SIG-M5 treated with dmso at 0.1 percent for 504 hours (cell line): ENCODE measurements around the gene BTN1A1.
"Not testable (repeated sequence)": the region's sequence is repeated elsewhere in the genome, so short reads cannot be mapped to it uniquely, and the experiment has no call there.

Experiments used
- DNase-seq: peaks from one replicate; lab custom pipeline; 2025; ENCODE audit not compliant: unreplicated experiment; lab: John Stamatoyannopoulos, UW

BTN1A1 gene

GRCh38 chr6:26536571-26537159, 36.6 kb downstream of the BTN1A1 start:
- DNase-seq: peak; percentile 40

DNA sequence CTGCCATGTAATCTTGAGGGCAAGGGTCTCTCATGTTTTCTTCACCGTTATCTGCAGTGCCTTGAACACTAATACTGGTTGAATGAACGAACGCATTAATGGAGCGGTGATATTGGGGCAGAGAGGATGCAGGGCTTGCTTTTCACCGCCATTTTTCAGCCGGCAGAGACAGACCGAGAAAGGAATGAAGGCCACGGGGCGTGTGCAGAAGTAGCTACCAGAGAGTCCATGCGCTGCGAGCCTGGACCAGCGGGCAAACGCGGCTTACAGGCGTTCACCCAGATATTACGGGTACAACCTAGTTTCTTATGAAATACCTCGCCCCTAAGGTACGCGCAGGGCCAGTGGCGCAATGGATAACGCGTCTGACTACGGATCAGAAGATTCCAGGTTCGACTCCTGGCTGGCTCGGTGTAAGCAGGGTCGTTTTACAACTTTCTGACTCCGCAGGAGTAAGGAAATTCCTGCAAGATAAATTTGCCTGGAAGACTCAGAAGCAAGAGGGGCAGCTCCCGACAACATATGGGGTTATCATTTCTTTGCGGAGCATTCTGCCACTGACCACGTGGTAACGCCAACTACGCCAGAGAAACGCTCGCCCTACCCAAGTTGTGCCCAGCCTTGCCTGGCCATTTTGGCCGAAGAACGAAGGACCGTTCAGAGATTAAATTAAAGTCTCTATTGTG, 37.2 kb downstream of the BTN1A1 start:
- DNase-seq: peak; percentile 87

- peak; percentile 91 for DNase-seq
Observed at GRCh38 chr6:26537846-26538571, 37.9 kb downstream of the BTN1A1 start, which contains the start of gene HMGN4. HMGN4 (plus strand) TSS chr6:26538366; CDS start chr6:26545207, 6,841 bp downstream.

GRCh38 chr6:26538572-26538902, 38.4 kb downstream of the BTN1A1 start:
- DNase-seq: no peak

DNA sequence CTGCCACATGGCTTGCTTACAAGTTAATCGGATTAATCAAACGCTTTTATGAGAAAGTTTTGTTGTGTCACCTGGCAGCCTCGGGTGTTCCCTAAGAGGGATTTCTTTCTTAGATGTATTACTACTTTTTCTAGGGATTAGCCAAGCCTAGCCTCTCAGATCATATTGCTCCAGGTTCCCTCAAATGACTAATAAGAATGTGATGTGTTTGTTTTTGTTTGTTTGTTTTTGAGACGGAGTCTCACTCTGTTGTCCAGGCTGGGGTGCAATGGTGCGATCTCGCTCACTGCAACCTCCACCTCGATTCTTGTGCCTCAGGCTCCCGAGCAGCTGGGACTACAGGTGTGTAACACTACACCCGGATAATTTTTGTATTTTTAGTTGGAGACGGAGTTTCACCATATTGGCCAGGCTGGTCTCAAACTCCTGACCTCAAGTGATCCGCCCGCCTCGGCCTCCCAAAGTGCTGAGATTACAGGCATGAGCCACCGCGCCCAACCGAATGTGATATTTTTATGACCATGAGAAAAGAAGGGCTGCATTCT, 39.0 kb downstream of the BTN1A1 start:
- DNase-seq: no peak

- no peak for DNase-seq
Observed at GRCh38 chr6:26541579-26541978, 41.5 kb downstream of the BTN1A1 start.

DNA sequence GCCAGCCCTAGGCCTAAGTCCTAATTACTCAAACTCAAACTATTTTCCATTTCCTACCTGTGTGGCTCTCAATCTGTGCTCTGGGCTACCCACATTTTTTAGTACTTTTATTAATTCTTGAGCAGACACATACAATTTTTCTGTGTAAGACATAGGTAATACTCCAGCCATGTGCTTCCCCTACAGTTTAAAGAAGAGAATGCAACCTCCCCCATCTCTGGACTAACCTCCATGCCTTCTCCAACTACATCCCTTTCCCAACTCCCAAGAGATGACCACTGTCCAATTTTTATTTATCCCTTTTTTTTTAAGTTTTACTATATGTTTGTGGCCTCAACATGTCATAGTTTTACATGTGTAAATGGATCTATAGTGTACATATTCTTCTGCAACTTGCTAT, 43.9 kb downstream of the BTN1A1 start:
- peak; percentile 21 for DNase-seq

DNA sequence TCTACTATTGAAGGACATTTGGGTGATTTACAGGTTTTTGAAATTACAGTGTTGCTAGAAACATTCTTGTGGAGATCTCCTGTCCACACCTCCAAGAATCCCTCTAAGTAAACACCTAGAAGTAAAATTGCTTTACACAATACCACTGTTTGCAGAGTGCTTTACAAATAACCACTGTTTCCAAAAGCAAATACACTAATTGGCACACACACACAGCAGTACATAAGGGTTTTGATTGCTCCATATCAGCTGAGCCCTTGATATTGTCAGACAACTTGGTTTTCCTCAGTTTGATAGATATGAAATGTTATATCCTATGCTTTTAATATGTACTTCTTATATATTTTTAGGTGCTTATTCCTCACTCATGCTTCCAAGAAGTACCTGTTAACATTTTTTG, 44.4 kb downstream of the BTN1A1 start:
- no peak for DNase-seq

DNA sequence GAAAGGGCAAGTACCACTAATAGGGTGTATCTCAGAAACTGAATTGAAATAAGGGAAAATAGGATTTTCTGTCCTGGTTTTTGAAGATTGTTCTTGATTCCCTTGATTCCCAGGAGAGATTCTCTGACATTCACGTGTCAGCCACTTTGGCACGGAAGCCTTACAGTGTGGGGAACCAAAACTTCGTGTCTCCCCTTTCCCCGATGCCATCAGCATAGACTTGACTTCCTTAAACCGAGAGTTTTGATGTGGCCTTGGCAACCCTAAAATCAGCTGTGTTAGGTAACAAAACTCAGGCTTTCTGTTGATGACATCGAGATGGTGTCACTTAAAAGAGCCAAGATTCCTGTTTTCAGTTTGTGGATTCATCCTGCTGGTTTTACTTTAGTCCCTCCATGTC, 45.5 kb downstream of the BTN1A1 start:
- peak; percentile 37 for DNase-seq

- DNase-seq: not testable (repeated sequence)
Observed at GRCh38 chr6:26547363-26547762, 47.3 kb downstream of the BTN1A1 start.

DNA sequence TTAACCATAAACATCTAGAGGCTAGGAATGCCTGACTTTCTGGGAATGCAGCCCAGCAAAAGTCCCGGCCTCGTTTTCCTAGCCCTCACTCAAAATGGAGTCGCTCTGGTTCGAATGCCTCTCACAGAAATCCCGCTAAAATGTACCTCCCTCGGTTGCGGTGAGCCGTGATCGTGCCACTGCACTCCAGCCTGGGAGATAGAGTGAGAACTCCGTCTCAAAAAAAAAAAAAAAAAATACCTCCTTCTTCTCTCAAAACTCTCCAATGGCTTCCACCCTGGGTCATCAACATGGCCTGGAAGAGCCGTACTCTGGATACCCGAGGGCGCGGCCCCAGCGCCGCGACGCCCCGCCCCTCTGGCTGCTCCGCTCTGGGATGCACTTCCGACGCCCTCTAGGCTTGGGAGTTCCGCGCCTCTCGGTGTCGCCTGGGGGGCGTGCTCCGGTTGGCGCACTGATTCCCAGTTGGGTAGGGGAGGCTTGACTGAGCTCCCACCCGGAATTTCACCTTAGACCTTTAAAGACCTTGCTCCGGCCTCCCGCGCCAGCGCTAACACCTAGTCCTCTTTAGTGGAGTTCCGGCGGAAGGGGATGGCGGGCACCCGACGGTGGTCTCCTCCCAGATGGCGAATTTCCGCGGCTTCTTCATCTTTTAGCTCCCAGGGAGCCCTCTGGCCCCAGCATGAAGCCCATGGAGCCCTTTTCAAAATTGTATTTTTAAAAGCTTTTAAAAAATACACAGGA, 50.3 kb downstream of the BTN1A1 start:
- no peak for DNase-seq

GRCh38 chr6:26552205-26552604, 52.1 kb downstream of the BTN1A1 start:
- DNase-seq: no peak

- no peak for DNase-seq
Observed at GRCh38 chr6:26552640-26553188, 52.6 kb downstream of the BTN1A1 start.

DNA sequence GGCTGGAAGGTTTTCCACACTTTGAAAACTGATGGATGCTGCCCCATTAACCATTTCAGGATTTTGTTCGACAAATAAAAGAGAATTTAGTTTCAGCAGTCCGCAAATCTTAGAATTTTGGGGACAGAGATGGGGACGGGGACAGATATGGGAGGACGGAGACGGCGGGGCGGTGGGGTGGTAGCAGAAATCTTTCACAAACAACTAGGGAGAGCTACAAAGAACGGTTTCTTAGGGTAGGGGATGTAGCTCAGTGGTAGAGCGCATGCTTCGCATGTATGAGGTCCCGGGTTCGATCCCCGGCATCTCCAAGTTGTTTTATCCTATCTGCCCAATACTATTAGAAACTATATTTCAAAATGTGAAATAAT, 53.1 kb downstream of the BTN1A1 start:
- peak; percentile 75 for DNase-seq

DNA sequence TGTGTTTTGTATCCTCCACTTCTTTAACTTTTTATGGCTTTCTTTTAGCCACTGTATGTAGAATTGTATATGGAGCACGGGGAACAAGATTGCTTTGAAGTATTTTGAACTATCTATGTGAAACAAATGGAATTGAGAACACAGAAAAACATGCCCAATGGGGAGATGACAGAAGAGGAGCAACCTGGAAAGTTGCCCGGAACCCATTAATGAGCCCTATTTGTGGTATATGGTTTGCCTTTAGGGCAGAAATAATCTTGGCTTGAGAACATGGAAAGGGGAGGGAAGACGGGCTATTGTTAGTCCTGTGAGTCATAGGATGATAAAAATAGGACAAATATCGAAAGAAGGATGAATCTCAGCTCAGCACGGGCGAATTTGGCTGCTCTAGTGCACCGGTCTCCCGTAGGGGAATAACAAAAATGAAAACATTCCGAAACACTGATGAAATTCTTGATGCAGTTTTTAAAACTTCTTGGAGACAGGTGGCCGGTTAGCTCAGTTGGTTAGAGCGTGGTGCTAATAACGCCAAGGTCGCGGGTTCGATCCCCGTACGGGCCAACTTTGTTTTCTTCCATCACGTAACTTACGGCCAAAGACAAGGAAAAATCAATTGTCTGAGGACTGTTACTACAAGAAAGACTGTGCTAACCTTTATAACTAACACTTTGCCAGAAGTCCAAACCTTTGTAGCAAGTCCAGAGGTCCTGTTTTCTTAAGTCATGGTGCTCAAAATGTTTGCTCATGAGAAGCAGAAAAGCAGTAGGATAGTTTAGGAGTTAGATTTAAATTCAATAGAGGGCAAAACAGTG, 53.7 kb downstream of the BTN1A1 start:
- DNase-seq: peak; percentile 85

DNA sequence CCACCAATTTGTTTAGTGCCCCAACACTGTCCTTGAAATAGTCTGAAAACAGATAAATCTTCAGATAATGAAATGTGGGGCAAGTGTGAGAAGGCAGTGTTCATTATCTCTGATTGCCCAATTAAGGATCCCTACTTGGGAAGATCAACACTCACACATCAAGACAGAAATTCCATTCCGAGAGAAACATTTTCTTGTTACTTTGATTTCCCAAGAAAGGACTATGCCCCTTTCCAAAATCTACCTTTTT, 54.3 kb downstream of the BTN1A1 start:
- DNase-seq: no peak

DNA sequence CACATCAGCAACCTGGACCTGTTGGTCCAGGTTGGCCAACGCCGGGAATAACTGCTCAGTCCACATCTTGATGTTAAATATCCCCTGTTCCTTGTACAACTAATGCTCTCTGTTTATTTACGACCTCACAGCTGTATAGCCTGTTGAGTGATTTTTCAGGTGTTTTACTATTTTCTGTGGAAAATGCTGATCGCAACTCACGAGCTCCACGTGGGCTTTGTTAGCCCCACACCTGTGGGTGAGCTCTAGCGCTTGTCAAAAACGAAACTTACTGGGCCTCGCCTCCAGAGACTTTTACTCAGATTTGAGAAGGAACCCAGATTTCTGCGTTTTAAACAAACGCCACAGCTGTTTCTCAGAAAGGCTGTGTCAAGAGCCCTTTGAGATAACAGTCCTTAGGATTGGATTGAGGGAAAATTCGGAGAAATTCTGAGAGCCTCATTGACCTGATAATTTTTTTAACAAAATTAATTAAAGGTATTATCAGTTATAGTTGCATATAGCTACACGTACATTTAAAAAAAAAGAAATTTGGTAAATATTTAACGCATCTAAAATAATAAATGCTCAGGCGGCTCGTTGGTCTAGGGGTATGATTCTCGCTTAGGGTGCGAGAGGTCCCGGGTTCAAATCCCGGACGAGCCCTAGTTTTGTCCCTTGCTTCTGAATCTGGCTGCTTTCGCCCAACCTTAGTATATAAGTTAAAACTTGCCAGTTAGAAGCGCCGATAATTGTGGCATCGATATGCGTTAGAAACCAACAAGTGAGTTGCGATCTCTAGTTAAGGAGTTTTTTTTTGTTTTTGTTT, 54.8 kb downstream of the BTN1A1 start:
- DNase-seq: no peak

DNA sequence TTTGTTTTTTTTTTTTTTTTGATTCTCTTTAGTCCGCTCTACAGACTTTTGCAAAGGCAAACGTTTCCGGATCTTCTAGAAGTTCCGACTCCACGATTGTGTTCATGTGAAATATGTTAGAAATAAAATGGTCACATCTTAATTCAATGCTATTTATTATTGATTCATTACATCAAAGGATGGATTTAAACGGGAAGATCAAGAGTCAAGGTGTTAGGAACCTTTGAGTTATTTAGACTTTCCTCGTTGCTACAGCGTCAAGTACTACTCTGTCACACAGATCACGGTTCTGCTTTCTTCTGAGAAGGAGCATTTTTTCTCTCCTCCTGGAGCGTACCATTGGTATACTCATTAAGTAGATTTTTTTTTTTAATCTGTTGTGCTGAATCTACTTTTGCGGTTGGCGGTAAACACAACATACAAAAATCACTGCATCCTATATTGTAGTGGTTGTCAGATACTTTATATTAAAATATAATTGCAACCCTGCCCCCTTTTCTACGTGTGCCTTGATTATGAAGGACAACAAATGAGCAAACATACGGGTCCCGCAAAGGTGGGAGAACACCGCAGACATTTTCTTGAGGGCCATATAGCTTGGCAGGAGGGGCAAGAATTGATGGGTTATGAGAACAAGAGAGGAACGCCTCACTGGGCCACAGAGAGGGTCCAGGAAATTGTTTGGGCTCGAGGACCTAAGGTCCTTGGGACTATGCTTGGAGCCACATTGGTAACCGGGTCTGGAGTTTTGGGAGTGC, 55.6 kb downstream of the BTN1A1 start:
- DNase-seq: no peak
